ENCODE results near the gene PRPF8. TPM values are rescaled to one million over a fixed set of nuclear protein-coding genes. Genes with fewer than 3 reads are reported as not detected.

PRPF8 gene
- total RNA-seq, 1 donor = 117 TPM

- DNase-seq (ENCODE audit: low read depth) = no peak
- TF ChIP-seq CTCF (IDR thresholded peaks at IDR 0.05; ENCODE audit: insufficient read depth, low read depth, low read length) = no peak
- no peak overlapping the region for H3K4me3 ChIP-seq (ENCODE audit: low read depth, low read length)
Measured at GRCh38 chr17:1651559-1651844, 33.2 kb downstream of the PRPF8 start.

GRCh38 chr17:1650731-1651558 lies 33.7 kb downstream of the PRPF8 start:
- H3K4me3 ChIP-seq (ENCODE audit: low read depth, low read length) = no peak overlapping the region
- TF ChIP-seq CTCF (IDR thresholded peaks at IDR 0.05; ENCODE audit: insufficient read depth, low read depth, low read length) = no peak
- DNase-seq (ENCODE audit: low read depth) = no peak

- TF ChIP-seq CTCF (IDR thresholded peaks at IDR 0.05; ENCODE audit: insufficient read depth, low read depth, low read length) = no peak
- H3K4me3 ChIP-seq (ENCODE audit: low read depth, low read length) = peak within 1 kb of the TSS; percentile 66
- DNase-seq (ENCODE audit: low read depth) = peak; percentile 46
Measured at GRCh38 chr17:1649844-1650501, 34.7 kb downstream of the PRPF8 start, which contains the start of gene RILP. RILP (minus strand) TSS chr17:1649866; CDS start chr17:1649804, 62 bp downstream.

GRCh38 chr17:1648963-1649843 lies 35.5 kb downstream of the PRPF8 start:
- TF ChIP-seq CTCF (IDR thresholded peaks at IDR 0.05; ENCODE audit: insufficient read depth, low read depth, low read length) = peak; percentile 77
- H3K4me3 ChIP-seq (ENCODE audit: low read depth, low read length) = peak overlapping the region; percentile 66

GRCh38 chr17:1648173-1648962 lies 36.3 kb downstream of the PRPF8 start:
- no peak for DNase-seq (ENCODE audit: low read depth)
- H3K4me3 ChIP-seq (ENCODE audit: low read depth, low read length) = peak overlapping the region; percentile 56
- TF ChIP-seq CTCF (IDR thresholded peaks at IDR 0.05; ENCODE audit: insufficient read depth, low read depth, low read length) = no peak

More at GRCh38 chr17:1648963-1649843, 35.5 kb downstream of the PRPF8 start:
- DNase-seq (ENCODE audit: low read depth) = peak; percentile 96

- TF ChIP-seq CTCF (IDR thresholded peaks at IDR 0.05; ENCODE audit: insufficient read depth, low read depth, low read length) = no peak
- DNase-seq (ENCODE audit: low read depth) = no peak
- no peak overlapping the region for H3K4me3 ChIP-seq (ENCODE audit: low read depth, low read length)
Measured at GRCh38 chr17:1647802-1648171, 36.9 kb downstream of the PRPF8 start.

All from fibroblast of villous mesenchyme (primary cell).